ENCODE measurements around the gene PLCL2.

PLCL2 gene

GRCh38 chr3:16866571-16866970, 18.2 kb upstream of the PLCL2 start:
- no peak for DNase-seq

GRCh38 chr3:16868513-16868912, 16.2 kb upstream of the PLCL2 start:
- DNase-seq, result no peak

GRCh38 chr3:16869261-16870005, 15.3 kb upstream of the PLCL2 start:
- no peak for DNase-seq

- no peak for DNase-seq
These were observed 12.6 kb upstream of the PLCL2 start for GRCh38 chr3:16871915-16872842.

- DNase-seq, result no peak
These were observed 10.9 kb upstream of the PLCL2 start for GRCh38 chr3:16873872-16874271.

- no peak for DNase-seq
These were observed 8.7 kb upstream of the PLCL2 start for GRCh38 chr3:16875876-16876550.

- DNase-seq, result no peak
These were observed 7.2 kb upstream of the PLCL2 start for GRCh38 chr3:16877505-16877904.

- no peak for DNase-seq
These were observed 6.8 kb upstream of the PLCL2 start for GRCh38 chr3:16877911-16878310.

- no peak for DNase-seq
These were observed 2.7 kb upstream of the PLCL2 start for GRCh38 chr3:16881896-16882630.

- no peak for DNase-seq
These were observed 1.6 kb upstream of the PLCL2 start for GRCh38 chr3:16883057-16883722.

GRCh38 chr3:16883723-16884083, 1.1 kb upstream of the PLCL2 start:
- no peak for DNase-seq

GRCh38 chr3:16884084-16884747, 539 bp upstream of the PLCL2 start:
- no peak for DNase-seq

GRCh38 chr3:16885593-16886302, 993 bp downstream of the PLCL2 start:
- DNase-seq, result no peak

GRCh38 chr3:16886303-16886683, 1.5 kb downstream of the PLCL2 start:
- no peak for DNase-seq

GRCh38 chr3:16887130-16887529, 2.4 kb downstream of the PLCL2 start:
- no peak for DNase-seq

GRCh38 chr3:16888356-16888755, 3.6 kb downstream of the PLCL2 start:
- DNase-seq, result no peak

GRCh38 chr3:16888785-16889607, 4.2 kb downstream of the PLCL2 start:
- no peak for DNase-seq

- DNase-seq, result no peak
These were observed 6.0 kb downstream of the PLCL2 start for GRCh38 chr3:16890597-16891333.

- DNase-seq, result no peak
These were observed 9.0 kb downstream of the PLCL2 start for GRCh38 chr3:16893618-16894200.

All from GF-D8 (cell line).